ENCODE results near the gene GIMAP2.

DNA sequence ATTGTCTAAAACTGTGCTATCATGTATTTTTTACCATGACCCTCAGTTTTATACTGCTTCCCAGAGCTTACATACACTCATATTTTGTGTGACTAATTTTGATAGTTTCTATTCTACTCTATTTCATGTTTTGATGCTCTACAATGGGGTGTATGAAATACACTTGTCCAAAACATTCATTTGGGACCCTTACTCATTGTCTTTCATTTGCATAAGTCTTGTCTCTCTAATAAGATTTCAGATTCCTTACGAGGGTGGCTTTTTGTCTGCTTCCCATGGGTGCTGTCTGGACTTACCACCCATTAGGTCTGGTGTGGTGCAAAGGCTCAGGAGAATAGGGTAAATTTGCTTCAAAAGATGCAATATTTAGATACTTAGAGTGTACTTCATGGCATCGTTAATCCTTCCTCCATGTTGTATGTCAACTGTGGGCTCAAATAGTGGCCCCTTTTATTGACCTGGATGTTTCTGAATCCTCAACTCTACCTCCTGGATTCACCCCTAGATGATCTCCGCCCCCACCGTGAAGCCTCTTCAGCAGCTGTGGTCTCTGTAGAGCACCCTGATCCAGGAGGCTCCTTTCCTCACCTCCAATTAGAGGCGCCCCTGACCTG, 48.1 kb downstream of the GIMAP2 start:
- TF ChIP-seq CTCF (tag by site-specific recombination; IDR thresholded peaks at IDR 0.05) (no peak), KLF8 (tag by site-specific recombination; IDR thresholded peaks at IDR 0.05) (no peak), ZNF16 (tag by site-specific recombination; IDR thresholded peaks at IDR 0.05; ENCODE audit: low read depth) (no peak), ZNF658 (tag by site-specific recombination; IDR thresholded peaks at IDR 0.05) (no peak), ZBTB49 (tag by site-specific recombination; IDR thresholded peaks at IDR 0.05; ENCODE audit: low read depth) (no peak), SETDB1 (IDR thresholded peaks at IDR 0.05; ENCODE audit: insufficient read length, low read length) (no peak), HOXD13 (CRISPR knock-in tag; IDR thresholded peaks at IDR 0.05; ENCODE audit: borderline replicate concordance) (no peak), ZNF426 (tag by site-specific recombination; IDR thresholded peaks at IDR 0.05) (no peak), MZF1 (tag by site-specific recombination; IDR thresholded peaks at IDR 0.05; ENCODE audit: borderline replicate concordance) (no peak), ZFP41 (tag by site-specific recombination; IDR thresholded peaks at IDR 0.05; ENCODE audit: borderline replicate concordance) (no peak), SP2 (tag by site-specific recombination; IDR thresholded peaks at IDR 0.05) (no peak), ZNF792 (tag by site-specific recombination; IDR thresholded peaks at IDR 0.05) (no peak), ZNF174 (tag by site-specific recombination; IDR thresholded peaks at IDR 0.05) (no peak)
